CD4-positive, CD25-positive, alpha-beta regulatory T cell (primary cell): ENCODE data around the gene SLC31A2. TPM values are rescaled to one million over a fixed set of nuclear protein-coding genes. Genes with fewer than 3 reads are reported as not detected.
A peak's percentile ranks its signal among the peaks of the same experiment; 100 is the strongest.
"Not testable (repeated sequence)": the region's sequence is repeated elsewhere in the genome, so short reads cannot be mapped to it uniquely, and the experiment has no call there.

Source experiments
- ATAC-seq, 2 donors: fragments of 150-1000 bp; cut with Tn5 transposase; one replicate each; pipeline ENCODE4 v1.10.0; 2021; ENCODE audit warnings: low read depth in 2 of 2, moderate number of reproducible peaks in 2 of 2, moderate library complexity in 1 of 2
- DNase-seq, 3 donors: peaks; one replicate each; pipeline versions ENCODE4 v3.0.0 to v3.0.0-alpha.2; 2012 to 2022; ENCODE audit warnings: mixed read lengths in 1 of 3
- H3K27ac ChIP-seq: one replicate; pipeline ENCODE4 v1.7.0; 2013; ENCODE audit warnings: mild to moderate bottlenecking, low read length; ENCODE audit not compliant: insufficient read depth, poor library complexity, severe bottlenecking
- H3K27me3 ChIP-seq: one replicate; pipeline ENCODE4 v1.7.0; 2013; ENCODE audit warnings: low read length; ENCODE audit not compliant: control insufficient read depth, insufficient read depth
- H3K36me3 ChIP-seq: one replicate; pipeline ENCODE4 v1.7.0; 2013; ENCODE audit warnings: mild to moderate bottlenecking, low read length, moderate library complexity; ENCODE audit not compliant: control insufficient read depth, insufficient read depth
- H3K4me1 ChIP-seq: 2 replicates; pipeline ENCODE4 v1.7.0; 2013; ENCODE audit warnings: mild to moderate bottlenecking, low read length; ENCODE audit not compliant: insufficient read depth, control insufficient read depth, poor library complexity, severe bottlenecking
- H3K4me3 ChIP-seq: one replicate; pipeline ENCODE4 v1.7.0; 2013; ENCODE audit warnings: low read depth, mild to moderate bottlenecking, low read length, moderate library complexity
- H3K9me3 ChIP-seq, 2 experiments: 1 replicate in 1 of 2; 2 replicates in 1 of 2; pipeline ENCODE4 v1.7.0; 2013; ENCODE audit warnings: low read length in 2 of 2, mild to moderate bottlenecking in 1 of 2, moderate library complexity in 1 of 2; ENCODE audit not compliant: control insufficient read depth in 2 of 2
- H3K27ac Mint-ChIP-seq, 3 donors: one replicate each; pipeline ENCODE4 v1.8.0; 2020 to 2022; ENCODE audit warnings: mild to moderate bottlenecking in 3 of 3, mixed read lengths in 3 of 3, moderate library complexity in 2 of 3
- H3K27me3 Mint-ChIP-seq: one replicate; pipeline ENCODE4 v1.8.0; 2022; ENCODE audit warnings: mild to moderate bottlenecking, mixed read lengths
- H3K36me3 Mint-ChIP-seq: one replicate; pipeline ENCODE4 v1.8.0; 2020; ENCODE audit warnings: mixed read lengths
- H3K4me1 Mint-ChIP-seq, 4 donors: one replicate each; pipeline ENCODE4 v1.8.0; 2020 to 2022; ENCODE audit warnings: mixed read lengths in 4 of 4, mild to moderate bottlenecking in 1 of 4
- H3K4me3 Mint-ChIP-seq, 4 donors: one replicate each; pipeline ENCODE4 v1.8.0; 2020 to 2022; ENCODE audit warnings: mild to moderate bottlenecking in 4 of 4, mixed read lengths in 4 of 4, moderate library complexity in 3 of 4
- H3K9me3 Mint-ChIP-seq, 7 donors: one replicate each; pipeline ENCODE4 v1.8.0; 2020 to 2022; ENCODE audit warnings: mixed read lengths in 7 of 7, mild to moderate bottlenecking in 3 of 7, moderate library complexity in 2 of 7
- polyA plus RNA-seq, 4 donors: library from polyadenylated mRNA; unstranded; fragments of 300-500 nt; fragmentation: Illumina TruSeq; gene quantifications; one replicate each; pipeline ENCODE4 v1.2.3, GENCODE V29; 2021
- total RNA-seq: library from RNA; stranded (reverse); gene quantifications from one replicate; pipeline ENCODE4 v1.2.3, GENCODE V29; 2022

SLC31A2 gene
- total and polyA plus RNA-seq, 5 donors from 2014 or later = 3.0 to 4.0 (median 3.3) TPM

DNA sequence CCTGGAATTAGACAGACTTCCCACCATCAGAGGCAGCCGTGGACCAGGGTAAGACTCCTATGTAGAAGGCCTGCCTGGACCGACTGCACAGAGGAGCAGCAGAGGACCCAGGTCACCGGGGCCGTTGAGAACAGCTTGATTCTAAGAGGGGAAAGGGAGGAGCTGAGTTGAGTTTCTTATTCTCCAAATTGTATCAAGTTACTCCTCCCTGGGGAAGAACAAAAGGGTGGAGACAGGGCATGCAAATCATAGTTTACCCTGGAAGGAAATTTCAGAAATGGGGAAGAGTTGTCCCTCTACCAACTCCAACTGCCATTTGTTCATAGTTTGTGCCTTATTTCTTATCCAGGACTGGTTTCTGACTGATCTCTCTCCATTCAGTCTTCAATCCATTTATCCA lies 20.9 kb upstream of the SLC31A2 start:
- Mint-ChIP-seq H3K36me3 (no peaks in the 10 kb centered on the region), H3K4me3 (no peak overlapping the region), H3K27ac (no peak overlapping the region), H3K4me1 (no peaks in the 10 kb centered on the region), H3K27me3 (peaks cover 13% of the 10 kb centered on the region), H3K9me3 (peaks cover 0 to 2% (median 0%) of the 10 kb centered on the region in 7 donors)
- DNase-seq (no peak), ATAC-seq (no peak)
- Histone ChIP-seq H3K9me3 (no peaks in the 10 kb centered on the region), H3K27ac (no peak overlapping the region), H3K36me3 (no peaks in the 10 kb centered on the region), H3K27me3 (peaks cover 2% of the 10 kb centered on the region), H3K4me1 (no peaks in the 10 kb centered on the region), H3K4me3 (no peak overlapping the region)

DNA sequence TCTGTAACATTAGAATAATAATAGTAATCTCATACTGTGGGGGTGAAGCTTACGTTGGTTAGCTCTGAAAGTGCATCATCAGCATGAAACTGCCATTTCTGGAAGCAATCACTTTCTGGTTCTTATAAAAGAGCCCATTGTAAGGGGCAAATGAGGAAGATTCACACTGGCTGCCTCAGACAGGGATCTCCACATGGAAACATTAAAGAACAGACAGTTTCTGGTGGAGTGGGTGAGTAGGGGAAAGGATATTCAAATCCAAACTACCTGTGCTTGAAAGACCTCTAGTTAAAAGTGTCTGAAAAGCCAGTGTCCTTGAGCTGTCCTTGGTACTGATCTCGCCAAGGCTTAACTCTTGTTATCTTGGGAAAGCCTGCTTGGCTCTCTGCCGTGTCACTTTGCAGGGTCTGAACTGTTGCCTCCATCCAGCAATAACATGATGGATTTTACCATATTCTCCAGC lies 19.1 kb upstream of the SLC31A2 start:
- Mint-ChIP-seq H3K4me1 (no peaks in the 10 kb centered on the region), H3K9me3 (peaks cover 0 to 2% (median 0%) of the 10 kb centered on the region in 7 donors), H3K36me3 (no peaks in the 10 kb centered on the region), H3K4me3 (no peak overlapping the region), H3K27me3 (peaks cover 13% of the 10 kb centered on the region), H3K27ac (no peak overlapping the region)
- Histone ChIP-seq H3K4me3 (no peak overlapping the region), H3K36me3 (no peaks in the 10 kb centered on the region), H3K27ac (no peak overlapping the region), H3K9me3 (no peaks in the 10 kb centered on the region), H3K4me1 (no peaks in the 10 kb centered on the region), H3K27me3 (peaks cover 2% of the 10 kb centered on the region)
- DNase-seq = peak in 1 of 3 donors; percentile 21
- no peak for ATAC-seq

DNA sequence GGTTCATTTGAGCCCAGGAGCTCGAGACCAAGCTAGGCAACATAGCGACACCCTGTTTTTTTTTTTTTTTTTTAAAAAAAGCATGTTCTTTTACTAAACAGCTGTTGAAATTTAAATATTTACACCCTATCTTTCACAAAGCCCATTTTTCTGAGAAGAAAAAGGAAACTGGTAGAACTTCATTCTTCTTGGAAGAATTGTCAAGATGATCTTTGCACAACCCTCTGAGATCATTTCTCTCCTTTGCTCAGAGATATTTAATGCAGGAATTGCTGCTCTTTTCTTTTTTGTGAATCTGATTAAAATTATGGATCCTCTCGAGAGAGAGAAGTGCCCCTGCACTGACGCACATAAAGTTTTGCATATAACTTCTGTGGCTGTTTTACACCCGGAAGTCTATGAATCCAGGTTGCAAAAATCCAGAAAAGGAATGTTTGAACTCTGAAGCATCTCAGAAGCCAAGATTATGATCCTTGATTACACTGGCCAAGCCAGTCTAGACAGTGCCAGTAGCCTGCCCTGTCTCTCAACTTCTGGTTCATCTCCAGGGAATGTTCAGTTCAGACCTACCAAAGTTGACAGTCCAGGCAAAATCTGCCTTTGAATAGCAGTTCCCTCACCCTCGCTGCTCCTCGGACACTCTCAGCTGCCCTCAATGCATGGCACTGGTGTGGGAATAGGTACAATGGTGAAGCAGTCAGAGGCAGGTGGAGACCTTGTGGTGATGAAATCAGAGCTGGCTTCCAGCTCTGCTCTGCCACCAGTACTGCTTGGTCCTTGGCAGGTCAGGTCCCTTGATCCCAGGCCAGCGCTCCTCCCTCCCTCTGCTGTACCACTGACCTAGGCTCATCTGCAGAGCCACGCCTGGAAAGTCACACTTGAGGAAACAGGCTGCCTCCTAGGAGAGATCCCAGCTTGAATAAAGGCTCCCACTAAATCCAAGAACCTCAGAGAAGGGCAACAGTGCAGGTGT lies 13.3 kb upstream of the SLC31A2 start:
- H3K27me3 ChIP-seq = no peaks in the 10 kb centered on the region
- no peaks in the 10 kb centered on the region for H3K4me1 ChIP-seq
- H3K36me3 ChIP-seq = no peaks in the 10 kb centered on the region

DNA sequence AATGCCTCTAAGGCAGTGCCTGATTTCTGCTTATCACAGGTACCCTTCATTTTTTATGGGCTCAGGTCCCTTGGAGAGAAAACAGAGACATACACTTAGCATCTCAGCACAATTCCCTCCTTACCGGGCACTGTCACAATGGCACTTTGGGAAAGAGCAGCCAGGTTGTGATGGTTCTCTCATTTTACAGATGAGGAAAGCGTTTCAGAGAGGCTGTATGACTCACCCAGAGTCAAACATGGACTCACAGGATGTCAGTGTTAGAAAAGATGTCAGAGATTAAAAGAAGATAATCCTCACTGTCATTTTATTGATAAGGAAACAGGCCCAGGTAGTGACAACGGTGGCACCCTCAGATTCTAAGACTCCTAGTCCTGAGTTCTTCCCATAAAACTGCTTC lies 12.0 kb upstream of the SLC31A2 start:
- no peak overlapping the region for H3K4me3 Mint-ChIP-seq

More for the DNA sequence above, 13.3 kb upstream of the SLC31A2 start:
- H3K27ac Mint-ChIP-seq = no peak overlapping the region
- H3K4me1 Mint-ChIP-seq = no peaks in the 10 kb centered on the region
- no peak for ATAC-seq
- Histone ChIP-seq H3K4me3 (no peak overlapping the region), H3K9me3 (no peaks in the 10 kb centered on the region), H3K27ac (no peak overlapping the region)
- H3K36me3 Mint-ChIP-seq = no peaks in the 10 kb centered on the region
- H3K4me3 Mint-ChIP-seq = no peak overlapping the region
- no peak for DNase-seq
- H3K27me3 Mint-ChIP-seq = no peaks in the 10 kb centered on the region
- H3K9me3 Mint-ChIP-seq = peaks cover 0 to 13% (median 4%) of the 10 kb centered on the region in 7 donors

DNA sequence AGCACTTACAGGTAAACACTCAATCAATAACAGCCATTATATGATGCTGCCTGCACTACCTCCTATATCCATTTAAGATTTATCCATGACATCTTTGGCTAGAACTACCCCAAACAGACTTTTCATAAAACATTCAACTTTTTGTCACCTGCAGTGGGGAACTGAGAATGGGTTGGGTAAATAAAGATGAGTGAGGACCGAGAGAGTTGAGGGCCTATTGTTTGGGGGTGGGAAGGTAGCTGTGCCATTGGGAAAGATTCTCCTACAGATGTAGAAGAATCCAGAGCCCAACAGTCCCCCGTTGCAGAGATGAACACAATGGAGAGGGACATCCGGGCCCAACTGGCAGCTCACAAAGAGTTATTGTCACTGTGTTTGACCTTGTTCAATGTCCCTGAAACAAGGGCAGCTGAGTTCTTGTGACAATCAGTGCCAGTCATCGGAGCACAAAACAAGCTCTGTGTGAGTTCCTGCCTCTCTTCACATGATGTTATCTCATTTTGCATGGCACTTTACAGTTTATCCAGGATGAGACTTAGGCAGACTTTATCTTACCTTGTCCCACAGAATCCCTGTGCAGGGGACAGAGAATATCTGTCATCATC lies 11.5 kb upstream of the SLC31A2 start:
- no peaks in the 10 kb centered on the region for H3K27me3 Mint-ChIP-seq
- Histone ChIP-seq H3K4me1 (no peaks in the 10 kb centered on the region), H3K36me3 (no peaks in the 10 kb centered on the region), H3K4me3 (no peak overlapping the region), H3K27me3 (peaks cover 3% of the 10 kb centered on the region), H3K9me3 (no peaks in the 10 kb centered on the region), H3K27ac (no peak overlapping the region)
- DNase-seq (no peak), ATAC-seq (no peak)
- H3K36me3 Mint-ChIP-seq = no peaks in the 10 kb centered on the region
- no peak overlapping the region for H3K27ac Mint-ChIP-seq
- H3K9me3 Mint-ChIP-seq = peaks cover 0 to 14% (median 4%) of the 10 kb centered on the region in 7 donors
- H3K4me1 Mint-ChIP-seq = no peaks in the 10 kb centered on the region
- H3K4me3 Mint-ChIP-seq = no peak overlapping the region

More for the DNA sequence above, 12.0 kb upstream of the SLC31A2 start:
- Histone ChIP-seq H3K4me3 (no peak overlapping the region), H3K27me3 (peaks cover 3% of the 10 kb centered on the region), H3K36me3 (no peaks in the 10 kb centered on the region), H3K4me1 (no peaks in the 10 kb centered on the region), H3K27ac (no peak overlapping the region), H3K9me3 (no peaks in the 10 kb centered on the region)
- DNase-seq (no peak), ATAC-seq (no peak)
- H3K27me3 Mint-ChIP-seq = no peaks in the 10 kb centered on the region
- H3K27ac Mint-ChIP-seq = no peak overlapping the region
- H3K36me3 Mint-ChIP-seq = no peaks in the 10 kb centered on the region
- peaks cover 0 to 14% (median 4%) of the 10 kb centered on the region in 7 donors for H3K9me3 Mint-ChIP-seq
- H3K4me1 Mint-ChIP-seq = no peaks in the 10 kb centered on the region

DNA sequence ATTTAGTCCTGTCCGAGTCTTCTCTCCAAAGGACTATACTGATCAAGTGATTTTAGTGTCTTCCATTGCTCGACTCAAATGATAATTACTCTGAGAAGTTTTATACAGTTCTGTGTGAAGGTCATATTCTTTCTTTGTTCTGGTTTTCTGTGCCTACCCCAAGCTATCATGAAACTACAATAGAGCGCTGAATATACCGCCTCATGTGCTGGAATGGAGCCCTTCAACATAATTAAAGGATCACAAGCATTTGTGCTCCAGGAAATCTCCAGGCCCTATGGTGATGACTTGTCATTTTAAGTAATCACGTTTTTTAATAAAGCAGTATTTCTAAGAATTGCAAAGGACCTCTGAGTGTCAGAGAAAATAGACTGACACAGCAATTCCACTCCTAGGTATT lies 10.9 kb upstream of the SLC31A2 start:
- Histone ChIP-seq H3K4me3 (no peak overlapping the region), H3K36me3 (no peaks in the 10 kb centered on the region), H3K4me1 (no peaks in the 10 kb centered on the region), H3K27me3 (peaks cover 4% of the 10 kb centered on the region), H3K9me3 (no peaks in the 10 kb centered on the region), H3K27ac (no peak overlapping the region)
- H3K27ac Mint-ChIP-seq = no peak overlapping the region
- ATAC-seq (no peak), DNase-seq (no peak)
- no peaks in the 10 kb centered on the region for H3K36me3 Mint-ChIP-seq
- no peaks in the 10 kb centered on the region for H3K4me1 Mint-ChIP-seq
- H3K9me3 Mint-ChIP-seq = peaks cover 0 to 14% (median 4%) of the 10 kb centered on the region in 7 donors
- no peak overlapping the region for H3K4me3 Mint-ChIP-seq
- H3K27me3 Mint-ChIP-seq = no peaks in the 10 kb centered on the region

DNA sequence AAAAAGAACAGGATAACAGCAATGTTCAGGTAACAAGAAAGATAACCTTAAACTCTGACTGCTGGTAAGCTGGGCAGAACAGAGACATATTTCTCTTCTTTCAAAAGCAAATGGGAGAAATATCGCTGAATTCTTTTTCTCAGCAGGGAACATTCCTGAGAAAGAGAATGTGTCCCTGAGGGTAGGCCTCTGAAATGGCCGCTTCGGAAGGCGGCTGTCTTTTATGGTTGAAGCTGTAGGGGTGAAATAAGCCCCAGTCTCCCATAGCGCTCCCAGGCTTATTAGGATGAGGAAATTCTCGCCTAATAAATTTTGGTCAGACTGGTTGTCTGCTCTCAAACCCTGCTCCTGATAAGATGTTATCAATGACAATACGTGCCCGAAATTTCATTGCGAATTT lies 9.9 kb upstream of the SLC31A2 start:
- not testable (repeated sequence) for H3K9me3 ChIP-seq, H3K36me3 ChIP-seq, H3K27ac ChIP-seq, H3K4me3 ChIP-seq, ATAC-seq, H3K4me3 Mint-ChIP-seq, H3K4me1 ChIP-seq, H3K36me3 Mint-ChIP-seq, H3K27me3 Mint-ChIP-seq, DNase-seq, H3K27me3 ChIP-seq, H3K4me1 Mint-ChIP-seq, H3K27ac Mint-ChIP-seq
- peaks cover 0 to 14% (median 4%) of the 10 kb centered on the region in 7 donors for H3K9me3 Mint-ChIP-seq
